HG03520 (cell line): ENCODE data around the gene IL34.

Experiments used
- ATAC-seq: cut with Tn5 transposase; IDR thresholded peaks from one replicate; pipeline ENCODE4 v1.9.1; 2021; ENCODE audit warnings: mild to moderate bottlenecking, moderate library complexity; ENCODE audit not compliant: unreplicated experiment

IL34 gene

GRCh38 chr16:70676675-70677498 lies 30.5 kb downstream of the IL34 start:
- ATAC-seq, result no peak

GRCh38 chr16:70677499-70678120 lies 31.3 kb downstream of the IL34 start:
- ATAC-seq, result no peak

- no peak for ATAC-seq
Observed at GRCh38 chr16:70678121-70678897, 31.9 kb downstream of the IL34 start.

GRCh38 chr16:70678898-70679670 lies 32.7 kb downstream of the IL34 start:
- ATAC-seq, result no peak

- no peak for ATAC-seq
Observed at GRCh38 chr16:70679671-70680494, 33.5 kb downstream of the IL34 start.

- no peak for ATAC-seq
Observed at GRCh38 chr16:70680495-70681381, 34.4 kb downstream of the IL34 start.

- ATAC-seq, result no peak
Observed at GRCh38 chr16:70681382-70682238, 35.3 kb downstream of the IL34 start.

- ATAC-seq, result no peak
Observed at GRCh38 chr16:70682239-70683145, 36.1 kb downstream of the IL34 start.

- ATAC-seq, result no peak
Observed at GRCh38 chr16:70683146-70683944, 37.0 kb downstream of the IL34 start.

- ATAC-seq, result no peak
Observed at GRCh38 chr16:70684146-70685060, 38.0 kb downstream of the IL34 start.

GRCh38 chr16:70685061-70685937 lies 38.9 kb downstream of the IL34 start:
- ATAC-seq, result no peak

- ATAC-seq, result no peak
Observed at GRCh38 chr16:70685938-70686375, 39.6 kb downstream of the IL34 start, which contains the start of gene MTSS2. MTSS2 (minus strand) TSS chr16:70686053; CDS start chr16:70685791, 262 bp downstream.

GRCh38 chr16:70686376-70687101 lies 40.2 kb downstream of the IL34 start:
- no peak for ATAC-seq
